CD4-positive, alpha-beta memory T cell (primary cell): ENCODE measurements around the gene KDM3B. TPM values are rescaled to one million over a fixed set of nuclear protein-coding genes. Genes with fewer than 3 reads are reported as not detected.
"Not testable (repeated sequence)": the region's sequence is repeated elsewhere in the genome, so short reads cannot be mapped to it uniquely, and the experiment has no call there.

Source experiments
- CTCF ChIA-PET: fragments of 350-600 bp; sonication (Branson Sonifier 250); formaldehyde crosslinking; loops from one replicate; lab custom pipeline; 2021; ENCODE audit warnings: inconsistent platforms; ENCODE audit not compliant: partially characterized antibody; lab: Charles Lee
- POLR2A ChIA-PET: fragments of 350-600 bp; sonication (Branson Sonifier 250); formaldehyde crosslinking; loops from one replicate; lab custom pipeline; 2021; ENCODE audit not compliant: partially characterized antibody; lab: Charles Lee
- DNase-seq, 5 donors: peaks; one replicate each; pipeline versions ENCODE4 v3.0.0 to v3.0.0-alpha.2; 2020 to 2022; ENCODE audit warnings: mixed read lengths in 1 of 5
- H3K27ac ChIP-seq: one replicate; pipeline ENCODE4 v1.7.0; 2013; ENCODE audit warnings: low read depth, low read length
- H3K27me3 ChIP-seq: 2 replicates; pipeline ENCODE4 v1.7.0; 2013; ENCODE audit warnings: mild to moderate bottlenecking, low read length, moderate library complexity; ENCODE audit not compliant: insufficient read depth
- H3K36me3 ChIP-seq: 2 replicates; pipeline ENCODE4 v1.7.0; 2013; ENCODE audit warnings: mild to moderate bottlenecking, low read length, moderate library complexity; ENCODE audit not compliant: insufficient read depth
- H3K4me1 ChIP-seq: 2 replicates; pipeline ENCODE4 v1.7.0; 2013; ENCODE audit warnings: mild to moderate bottlenecking, low read length, moderate library complexity; ENCODE audit not compliant: insufficient read depth
- H3K4me3 ChIP-seq, 2 donors: one replicate each; pipeline ENCODE4 v1.7.0; 2013; ENCODE audit warnings: low read length in 2 of 2, mild to moderate bottlenecking in 1 of 2
- H3K9me3 ChIP-seq, 2 donors: one replicate each; pipeline ENCODE4 v1.7.0; 2013; ENCODE audit warnings: low read length in 2 of 2, control low read depth in 1 of 2; ENCODE audit not compliant: control insufficient read depth in 1 of 2
- H3K27ac Mint-ChIP-seq, 7 donors: one replicate each; pipeline ENCODE4 v1.8.0; 2020 to 2021; ENCODE audit warnings: mixed read lengths in 7 of 7, mild to moderate bottlenecking in 6 of 7, inconsistent platforms in 3 of 7, moderate library complexity in 3 of 7
- H3K27me3 Mint-ChIP-seq, 2 donors: one replicate each; pipeline ENCODE4 v1.8.0; 2020 to 2021; ENCODE audit warnings: mixed read lengths in 2 of 2
- H3K36me3 Mint-ChIP-seq, 2 donors: one replicate each; pipeline ENCODE4 v1.8.0; 2020 to 2021; ENCODE audit warnings: mixed read lengths in 2 of 2, inconsistent platforms in 1 of 2, mild to moderate bottlenecking in 1 of 2
- H3K4me1 Mint-ChIP-seq, 4 donors: one replicate each; pipeline ENCODE4 v1.8.0; 2020 to 2021; ENCODE audit warnings: mixed read lengths in 4 of 4, mild to moderate bottlenecking in 1 of 4
- H3K4me3 Mint-ChIP-seq, 8 donors: one replicate each; pipeline ENCODE4 v1.8.0; 2020 to 2021; ENCODE audit warnings: mixed read lengths in 8 of 8, mild to moderate bottlenecking in 7 of 8, moderate library complexity in 6 of 8, inconsistent platforms in 3 of 8
- H3K9me3 Mint-ChIP-seq, 8 donors: one replicate each; pipeline ENCODE4 v1.8.0; 2020 to 2021; ENCODE audit warnings: mixed read lengths in 8 of 8, mild to moderate bottlenecking in 5 of 8, inconsistent platforms in 3 of 8, moderate library complexity in 1 of 8
- intact Hi-C: fragments of 100-400 bp; cut with micrococcal nuclease; formaldehyde crosslinking; loops from one replicate; pipeline ENCODE4 v1.15.1; 2023
- polyA plus RNA-seq, 2 donors: library from polyadenylated mRNA; unstranded; fragments of 300-500 nt; fragmentation: Illumina TruSeq; gene quantifications; one replicate each; pipeline ENCODE4 v1.2.3, GENCODE V29; 2021
- total RNA-seq, 2 experiments: library from RNA; stranded (reverse); gene quantifications; one replicate each; pipeline ENCODE4 v1.2.3, GENCODE V29; 2021

Gene KDM3B
- 10 to 100 TPM; 84.7 to 85.6 TPM for total RNA-seq
- 10 to 100 TPM in 1 of 2 donors, 1 to 10 TPM in 1; 4.1 to 16.7 TPM for polyA plus RNA-seq

- Mint-ChIP-seq H3K9me3 (peaks cover 0 to 7% (median 0%) of the 10 kb centered on the region in 8 donors), H3K4me3 (peak within 1 kb of the TSS; percentile 93 to 98 (median 96)), H3K27me3 (peaks cover 0 to 1% of the 10 kb centered on the region in 2 donors), H3K36me3 (peaks cover 10 to 27% of the 10 kb centered on the region in 2 donors), H3K27ac (peak within 1 kb of the TSS; percentile 95 to 99 (median 97)), H3K4me1 (peaks cover 31 to 54% (median 43%) of the 10 kb centered on the region in 4 donors)
- ChIA-PET POLR2A (interaction anchor here (0.5 to 8.0 kb wide), 15 partner anchors 12 to 942 kb away, joined by 3 to 261 read pairs (median 4); partner anchors contain the start of genes CDC23, CDC25C, EGR1 and ETF1), CTCF (interaction anchor here (0.5 to 9.2 kb wide), 35 partner anchors 10 to 1766 kb away, joined by 3 to 314 read pairs (median 4); partner anchors contain the start of genes CDC23, CDC25C, EGR1 and ETF1)
- peak within 1 kb of the TSS; percentile 89 for H3K27ac ChIP-seq
- H3K4me1 ChIP-seq = peaks cover 38% of the 10 kb centered on the region
- DNase-seq = peak; percentile 85 to 98 (median 95)
- peak within 1 kb of the TSS; percentile 82 to 96 for H3K4me3 ChIP-seq
- H3K27me3 ChIP-seq = no peaks in the 10 kb centered on the region
- intact Hi-C loops = loop anchor here (1.0 to 10.0 kb wide), 7 partner anchors 15 to 598 kb away; partner anchors contain the start of genes BRD8, CDC23, FAM13B and HNRNPA0
- H3K36me3 ChIP-seq = peaks cover 5% of the 10 kb centered on the region
- peaks cover 0 to 7% of the 10 kb centered on the region in 2 donors for H3K9me3 ChIP-seq
Observed at GRCh38 chr5:138352071-138352721, at the start of gene KDM3B. Gene KDM3B, plus strand, starts transcription at chr5:138352685. Its CDS starts 111 bp downstream, at chr5:138352796.

DNA sequence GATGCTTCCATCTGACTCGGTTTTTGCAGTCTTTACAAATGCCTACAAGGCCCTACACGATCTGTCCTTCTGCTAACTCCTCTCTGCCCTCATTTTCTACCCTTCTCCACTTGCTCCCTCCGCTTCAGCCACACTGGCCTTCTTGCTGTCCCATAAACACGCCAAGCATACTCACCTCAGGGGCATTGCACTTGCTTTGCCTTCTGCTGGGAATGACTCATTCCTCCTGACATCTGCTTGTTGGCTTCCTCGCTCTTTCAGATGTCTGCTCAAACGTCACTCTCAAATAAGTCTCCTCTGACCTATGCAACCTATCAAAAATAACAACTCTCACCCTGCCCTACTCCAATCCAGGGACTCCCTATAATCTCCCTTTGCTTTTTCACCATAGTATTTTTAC lies 49.1 kb upstream of the KDM3B start:
- POLR2A ChIA-PET = no interaction called here
- no peaks in the 10 kb centered on the region for H3K27me3 ChIP-seq
- H3K4me3 Mint-ChIP-seq = no peak overlapping the region
- intact Hi-C loops = no loop called here
- no peaks in the 10 kb centered on the region for H3K36me3 Mint-ChIP-seq
- DNase-seq = no peak
- no peak overlapping the region for H3K4me3 ChIP-seq
- no peaks in the 10 kb centered on the region for H3K4me1 ChIP-seq
- no peaks in the 10 kb centered on the region for H3K36me3 ChIP-seq
- CTCF ChIA-PET = no interaction called here
- H3K27ac Mint-ChIP-seq = no peak overlapping the region
- no peaks in the 10 kb centered on the region for H3K4me1 Mint-ChIP-seq
- peaks cover 0 to 5% (median under 1%) of the 10 kb centered on the region in 8 donors for H3K9me3 Mint-ChIP-seq
- H3K9me3 ChIP-seq = no peaks in the 10 kb centered on the region
- H3K27me3 Mint-ChIP-seq = no peaks in the 10 kb centered on the region
- no peak overlapping the region for H3K27ac ChIP-seq

DNA sequence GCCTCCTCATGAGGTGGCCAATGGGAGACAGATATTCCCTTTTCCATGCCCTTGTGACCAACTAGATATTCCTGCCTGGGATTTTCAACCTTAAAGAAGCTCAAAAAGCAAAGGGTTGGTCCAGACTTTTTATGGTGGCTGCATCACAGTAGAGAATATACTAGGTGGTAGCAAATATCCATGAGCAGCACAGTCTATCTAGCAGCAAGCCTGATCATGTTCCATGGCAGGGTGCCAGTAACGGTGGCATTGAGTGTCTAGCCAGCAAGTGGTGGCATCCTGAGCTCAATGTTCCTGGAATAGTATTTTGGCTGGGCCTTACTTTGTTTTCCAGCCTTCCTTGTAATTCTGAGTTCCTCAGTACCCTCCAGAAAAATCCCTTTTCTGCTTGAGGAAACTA lies 46.7 kb upstream of the KDM3B start:
- Mint-ChIP-seq H3K27ac (no peak overlapping the region), H3K36me3 (no peaks in the 10 kb centered on the region), H3K4me1 (no peaks in the 10 kb centered on the region), H3K9me3 (peaks cover 0 to under 1% (median 0%) of the 10 kb centered on the region in 8 donors), H3K27me3 (no peaks in the 10 kb centered on the region), H3K4me3 (no peak overlapping the region)
- CTCF ChIA-PET = no interaction called here
- H3K36me3 ChIP-seq = no peaks in the 10 kb centered on the region
- H3K27me3 ChIP-seq = no peaks in the 10 kb centered on the region
- H3K9me3 ChIP-seq = no peaks in the 10 kb centered on the region
- no peak overlapping the region for H3K4me3 ChIP-seq
- no peak for DNase-seq
- POLR2A ChIA-PET = no interaction called here
- H3K4me1 ChIP-seq = no peaks in the 10 kb centered on the region
- intact Hi-C loops = no loop called here
- no peak overlapping the region for H3K27ac ChIP-seq

GRCh38 chr5:138315751-138316278 lies 36.7 kb upstream of the KDM3B start:
- H3K9me3 Mint-ChIP-seq = no peaks in the 10 kb centered on the region
- H3K9me3 ChIP-seq = no peaks in the 10 kb centered on the region
- no peaks in the 10 kb centered on the region for H3K27me3 ChIP-seq
- no peaks in the 10 kb centered on the region for H3K36me3 ChIP-seq
- H3K27ac Mint-ChIP-seq = no peak overlapping the region
- intact Hi-C loops = no loop called here
- H3K27me3 Mint-ChIP-seq = no peaks in the 10 kb centered on the region
- DNase-seq = no peak
- H3K4me3 ChIP-seq = no peak overlapping the region
- CTCF ChIA-PET = no interaction called here
- H3K4me3 Mint-ChIP-seq = no peak overlapping the region
- no peaks in the 10 kb centered on the region for H3K4me1 ChIP-seq
- H3K27ac ChIP-seq = no peak overlapping the region
- no peaks in the 10 kb centered on the region for H3K36me3 Mint-ChIP-seq
- no peaks in the 10 kb centered on the region for H3K4me1 Mint-ChIP-seq
- POLR2A ChIA-PET = no interaction called here

- DNase-seq = no peak
- Histone ChIP-seq H3K27me3 (no peaks in the 10 kb centered on the region), H3K27ac (no peak overlapping the region), H3K4me3 (no peak overlapping the region), H3K9me3 (no peaks in the 10 kb centered on the region), H3K36me3 (no peaks in the 10 kb centered on the region), H3K4me1 (no peaks in the 10 kb centered on the region)
- ChIA-PET CTCF (no interaction called here), POLR2A (no interaction called here)
- H3K27me3 Mint-ChIP-seq = no peaks in the 10 kb centered on the region
- H3K27ac Mint-ChIP-seq = peak overlapping the region in 1 of 7 donors; percentile 7
- intact Hi-C loops = no loop called here
- H3K36me3 Mint-ChIP-seq = no peaks in the 10 kb centered on the region
- H3K4me3 Mint-ChIP-seq = no peak overlapping the region
- H3K9me3 Mint-ChIP-seq = no peaks in the 10 kb centered on the region
- no peaks in the 10 kb centered on the region for H3K4me1 Mint-ChIP-seq
Observed at GRCh38 chr5:138316355-138316754, 36.1 kb upstream of the KDM3B start.

- POLR2A ChIA-PET, H3K36me3 ChIP-seq, CTCF ChIA-PET, H3K4me3 Mint-ChIP-seq, H3K27me3 Mint-ChIP-seq, intact Hi-C loops, H3K4me1 Mint-ChIP-seq, H3K27ac ChIP-seq, H3K27ac Mint-ChIP-seq, H3K4me3 ChIP-seq, H3K9me3 Mint-ChIP-seq, DNase-seq, H3K27me3 ChIP-seq, H3K36me3 Mint-ChIP-seq, H3K4me1 ChIP-seq, H3K9me3 ChIP-seq: not testable (repeated sequence)
Observed at GRCh38 chr5:138318211-138318610, 34.3 kb upstream of the KDM3B start.

DNA sequence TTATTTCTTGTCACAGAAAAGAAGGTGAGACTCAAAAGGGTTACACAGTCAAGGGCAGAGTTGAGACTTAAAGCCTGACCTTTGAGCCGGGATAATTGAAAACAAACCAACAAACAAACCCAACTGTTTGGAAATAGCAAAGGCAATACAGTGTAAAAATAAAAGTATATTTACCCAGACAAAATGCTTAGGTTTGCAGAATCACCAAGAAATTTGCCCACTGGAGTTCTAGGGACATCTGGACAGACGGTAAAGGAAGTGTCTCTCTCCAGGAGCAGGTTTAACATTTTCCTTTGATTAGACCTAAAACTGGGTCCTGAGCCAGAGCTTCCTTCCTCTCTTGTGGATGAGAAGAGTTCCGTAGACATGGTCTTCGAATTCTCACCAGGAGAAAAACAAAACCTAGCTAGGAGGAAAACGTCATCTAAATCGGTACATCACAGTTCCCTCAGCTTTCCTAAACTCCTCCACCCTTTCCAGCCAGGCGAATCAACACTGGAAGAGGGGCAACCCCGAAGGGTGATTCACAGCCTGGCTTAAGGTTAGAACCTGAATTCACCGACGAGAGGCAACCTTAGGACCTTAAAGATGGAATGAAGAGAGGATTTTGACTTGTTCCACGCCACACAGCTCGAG lies 21.6 kb upstream of the KDM3B start:
- no peaks in the 10 kb centered on the region for H3K9me3 ChIP-seq
- peak overlapping the region; percentile 20 for H3K27ac ChIP-seq
- H3K36me3 Mint-ChIP-seq = no peaks in the 10 kb centered on the region
- no peaks in the 10 kb centered on the region for H3K27me3 ChIP-seq
- peak overlapping the region in 3 of 7 donors; percentile 30 to 91 (median 84) for H3K27ac Mint-ChIP-seq
- H3K4me1 ChIP-seq = peaks cover 13% of the 10 kb centered on the region
- H3K36me3 ChIP-seq = no peaks in the 10 kb centered on the region
- peak overlapping the region; percentile 43 to 71 for H3K4me3 ChIP-seq
- H3K4me1 Mint-ChIP-seq = peaks cover 5 to 16% (median 10%) of the 10 kb centered on the region in 4 donors
- CTCF ChIA-PET = interaction anchor here (1.2 to 15.5 kb wide), 3 partner anchors 21 to 212 kb away, joined by 4 to 314 read pairs (median 4); partner anchors contain the start of genes ETF1 and KDM3B
- no peaks in the 10 kb centered on the region for H3K27me3 Mint-ChIP-seq
- H3K9me3 Mint-ChIP-seq = no peaks in the 10 kb centered on the region
- H3K4me3 Mint-ChIP-seq = peak overlapping the region; percentile 77 to 90 (median 88)
- POLR2A ChIA-PET = interaction anchor here (0.6 to 3.5 kb wide), 9 partner anchors 9 to 1266 kb away, joined by 3 to 56 read pairs (median 4); partner anchors contain the start of genes ETF1, HSPA9 and KDM3B
- intact Hi-C loops = loop anchor here (1.0 to 10.0 kb wide), 3 partner anchors 118 to 1784 kb away; partner anchors contain the start of genes CDC23, HNRNPA0 and PURA
- no peak for DNase-seq
